Mesothelial cell of epicardium (in vitro differentiated cells): ENCODE data around the gene ZSCAN5B. TPM values are rescaled to one million over a fixed set of nuclear protein-coding genes. Genes with fewer than 3 reads are reported as not detected.
"Not testable (repeated sequence)": the region's sequence is repeated elsewhere in the genome, so short reads cannot be mapped to it uniquely, and the experiment has no call there.

Source experiments
- DNase-seq, 2 experiments: peaks; one replicate each; pipeline ENCODE4 v3.0.0; 2021; ENCODE audit warnings: low spot score in 2 of 2; ENCODE audit not compliant: unreplicated experiment in 2 of 2
- H3K27ac Mint-ChIP-seq: 2 replicates; pipeline ENCODE4 v1.8.0; 2021; ENCODE audit warnings: mixed read lengths
- H3K27me3 Mint-ChIP-seq: 2 replicates; pipeline ENCODE4 v1.8.0; 2021; ENCODE audit warnings: low read depth, mixed read lengths
- H3K36me3 Mint-ChIP-seq: 2 replicates; pipeline ENCODE4 v1.8.0; 2021; ENCODE audit warnings: mixed read lengths
- H3K4me1 Mint-ChIP-seq: 2 replicates; pipeline ENCODE4 v1.8.0; 2021; ENCODE audit warnings: mixed read lengths
- H3K4me3 Mint-ChIP-seq: 2 replicates; pipeline ENCODE4 v1.8.0; 2021; ENCODE audit warnings: mild to moderate bottlenecking, moderate library complexity, mixed read lengths
- H3K9me3 Mint-ChIP-seq: 2 replicates; pipeline ENCODE4 v1.8.0; 2021; ENCODE audit warnings: mixed read lengths
- total RNA-seq: library from RNA; stranded (reverse); gene quantifications from 3 replicates; pipeline ENCODE4 v1.2.1, GENCODE V29; 2021
- TF ChIP-seq, protein P1 (sequence below): fragments of 200-600 bp; sonication (generic); IDR thresholded peaks from one replicate; pipeline ENCODE4 v1.5.0; 2021; ENCODE audit warnings: antibody characterized with exemption; ENCODE audit not compliant: unreplicated experiment

Gene ZSCAN5B
- total RNA-seq, 1 donor from 2014 or later, result 0.13 TPM

GRCh38 chr19:56189785-56190184 is 7.8 kb downstream of the ZSCAN5B start:
- Mint-ChIP-seq H3K27me3 (peaks cover 6% of the 10 kb centered on the region), H3K27ac (no peak overlapping the region), H3K4me1 (no peaks in the 10 kb centered on the region), H3K9me3 (no peaks in the 10 kb centered on the region), H3K36me3 (no peaks in the 10 kb centered on the region), H3K4me3 (no peak overlapping the region)
- TF ChIP-seq, protein P1, sequence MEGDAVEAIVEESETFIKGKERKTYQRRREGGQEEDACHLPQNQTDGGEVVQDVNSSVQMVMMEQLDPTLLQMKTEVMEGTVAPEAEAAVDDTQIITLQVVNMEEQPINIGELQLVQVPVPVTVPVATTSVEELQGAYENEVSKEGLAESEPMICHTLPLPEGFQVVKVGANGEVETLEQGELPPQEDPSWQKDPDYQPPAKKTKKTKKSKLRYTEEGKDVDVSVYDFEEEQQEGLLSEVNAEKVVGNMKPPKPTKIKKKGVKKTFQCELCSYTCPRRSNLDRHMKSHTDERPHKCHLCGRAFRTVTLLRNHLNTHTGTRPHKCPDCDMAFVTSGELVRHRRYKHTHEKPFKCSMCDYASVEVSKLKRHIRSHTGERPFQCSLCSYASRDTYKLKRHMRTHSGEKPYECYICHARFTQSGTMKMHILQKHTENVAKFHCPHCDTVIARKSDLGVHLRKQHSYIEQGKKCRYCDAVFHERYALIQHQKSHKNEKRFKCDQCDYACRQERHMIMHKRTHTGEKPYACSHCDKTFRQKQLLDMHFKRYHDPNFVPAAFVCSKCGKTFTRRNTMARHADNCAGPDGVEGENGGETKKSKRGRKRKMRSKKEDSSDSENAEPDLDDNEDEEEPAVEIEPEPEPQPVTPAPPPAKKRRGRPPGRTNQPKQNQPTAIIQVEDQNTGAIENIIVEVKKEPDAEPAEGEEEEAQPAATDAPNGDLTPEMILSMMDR, result no peak
- DNase-seq, result no peak

DNA sequence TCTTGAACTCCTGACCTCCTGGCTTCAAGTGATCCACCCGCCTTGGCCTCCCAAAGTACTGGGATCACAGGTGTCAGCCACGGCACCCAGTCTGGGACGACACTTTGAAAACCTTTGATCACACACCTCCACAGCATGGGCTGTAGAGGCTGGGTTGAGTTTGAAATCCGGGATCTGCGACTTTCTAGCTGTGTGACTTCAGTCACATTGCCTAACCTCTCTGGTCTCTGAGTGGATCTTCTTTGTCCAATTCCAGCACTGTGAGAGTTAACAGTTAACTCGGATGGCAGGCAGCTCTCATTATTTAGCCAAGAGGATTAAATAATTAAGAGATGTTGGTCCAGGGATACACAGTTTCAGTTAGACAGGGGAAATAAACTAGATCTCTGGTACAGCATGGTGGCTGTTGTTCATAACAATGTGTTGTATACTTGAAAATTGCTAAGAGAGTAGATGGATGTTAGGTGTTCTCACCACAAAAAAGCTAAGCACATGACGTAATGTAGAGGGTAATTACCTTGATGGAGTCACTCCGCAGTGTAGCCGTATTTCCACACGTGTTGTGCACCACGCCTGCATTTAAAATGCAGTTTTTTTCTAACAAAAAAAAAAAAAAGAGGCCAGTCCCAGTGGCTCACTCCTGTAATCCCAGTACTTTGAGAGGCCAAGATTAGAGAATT is 19.9 kb downstream of the ZSCAN5B start:
- Mint-ChIP-seq H3K36me3 (no peaks in the 10 kb centered on the region), H3K27me3 (peaks cover 20% of the 10 kb centered on the region), H3K4me3 (no peak overlapping the region), H3K27ac (no peak overlapping the region), H3K4me1 (no peaks in the 10 kb centered on the region), H3K9me3 (no peaks in the 10 kb centered on the region)
- DNase-seq, result no peak
- TF ChIP-seq, protein P1, result no peak

- TF ChIP-seq, protein P1, result no peak
- Mint-ChIP-seq H3K36me3 (no peaks in the 10 kb centered on the region), H3K4me1 (no peaks in the 10 kb centered on the region), H3K27me3 (peaks cover 21% of the 10 kb centered on the region), H3K9me3 (no peaks in the 10 kb centered on the region), H3K27ac (no peak overlapping the region), H3K4me3 (no peak overlapping the region)
- DNase-seq, result no peak
Measured at GRCh38 chr19:56176881-56177280, 20.7 kb downstream of the ZSCAN5B start.

DNA sequence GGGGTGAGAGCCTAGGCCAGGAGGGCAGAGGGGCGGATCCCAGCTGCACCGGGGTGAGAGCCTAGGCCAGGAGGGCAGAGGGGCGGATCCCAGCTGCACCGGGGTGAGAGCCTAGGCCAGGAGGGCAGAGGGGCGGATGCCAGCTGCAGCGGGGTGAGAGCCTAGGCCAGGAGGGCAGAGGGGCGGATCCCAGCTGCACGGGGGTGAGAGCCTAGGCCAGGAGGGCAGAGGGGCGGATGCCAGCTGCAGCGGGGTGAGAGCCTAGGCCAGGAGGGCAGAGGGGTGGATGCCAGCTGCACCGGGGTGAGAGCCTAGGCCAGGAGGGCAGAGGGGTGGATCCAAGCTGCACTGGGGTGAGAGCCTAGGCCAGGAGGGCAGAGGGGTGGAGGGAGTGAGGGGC is 21.3 kb downstream of the ZSCAN5B start:
- H3K27me3 Mint-ChIP-seq, result peaks cover 23% of the 10 kb centered on the region
- DNase-seq, H3K4me1 Mint-ChIP-seq, H3K4me3 Mint-ChIP-seq, H3K36me3 Mint-ChIP-seq, H3K27ac Mint-ChIP-seq, H3K9me3 Mint-ChIP-seq: not testable (repeated sequence)

DNA sequence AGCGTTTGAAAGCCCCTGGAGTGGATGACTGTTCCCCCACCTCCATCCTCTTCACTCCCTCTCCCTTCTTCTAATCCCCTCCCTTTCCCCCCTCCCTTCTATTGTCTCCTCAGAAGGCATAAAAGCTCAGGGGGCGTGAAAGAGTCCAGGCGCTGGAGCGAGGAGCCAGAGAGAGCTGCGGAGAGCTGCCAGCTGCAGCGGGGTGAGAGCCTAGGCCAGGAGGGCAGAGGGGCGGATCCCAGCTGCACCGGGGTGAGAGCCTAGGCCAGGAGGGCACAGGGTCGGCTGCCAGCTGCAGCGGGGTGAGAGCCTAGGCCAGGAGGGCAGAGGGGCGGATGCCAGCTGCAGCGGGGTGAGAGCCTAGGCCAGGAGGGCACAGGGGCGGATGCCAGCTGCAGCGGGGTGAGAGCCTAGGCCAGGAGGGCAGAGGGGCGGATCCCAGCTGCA is 21.7 kb downstream of the ZSCAN5B start, which contains the start of gene GALP:
Gene GALP (plus strand): TSS at position 148 of the 447 bp plus-strand sequence. CDS start 1,101 bp downstream, outside the sequence.
- H3K27ac Mint-ChIP-seq, H3K4me1 Mint-ChIP-seq, H3K36me3 Mint-ChIP-seq, DNase-seq, H3K4me3 Mint-ChIP-seq, H3K9me3 Mint-ChIP-seq: not testable (repeated sequence)
- H3K27me3 Mint-ChIP-seq, result peaks cover 23% of the 10 kb centered on the region

- Mint-ChIP-seq H3K4me1 (no peaks in the 10 kb centered on the region), H3K9me3 (no peaks in the 10 kb centered on the region), H3K27ac (no peak overlapping the region), H3K4me3 (no peak overlapping the region), H3K36me3 (no peaks in the 10 kb centered on the region), H3K27me3 (peaks cover 23% of the 10 kb centered on the region)
- TF ChIP-seq, protein P1, result no peak
- DNase-seq, result no peak
Measured at GRCh38 chr19:56174550-56174949, 23.0 kb downstream of the ZSCAN5B start.
